T1000 (cell line): Measurements from ENCODE around the gene ELK4.
A peak's percentile ranks its signal among the peaks of the same experiment; 100 is the strongest.

Experiments used
- DNase-seq: peaks from one replicate; lab custom pipeline; 2025; ENCODE audit warnings: mixed read lengths; lab: John Stamatoyannopoulos, UW

Gene ELK4

GRCh38 chr1:205631768-205632668 is at the start of gene ELK4:
TSS of gene ELK4 (minus strand) at chr1:205632011. CDS start at chr1:205623882, 8,129 bp downstream.
- peak; percentile 96 for DNase-seq

- DNase-seq: no peak
Observed at GRCh38 chr1:205681364-205681763, 49.6 kb upstream of the ELK4 start.

GRCh38 chr1:205680073-205680851 is 48.5 kb upstream of the ELK4 start, which contains the start of gene SLC45A3:
TSS of gene SLC45A3 (minus strand) at chr1:205680509. CDS start at chr1:205664656, 15,853 bp downstream.
- peak; percentile 33 for DNase-seq

- no peak for DNase-seq
Observed at GRCh38 chr1:205678286-205679111, 46.7 kb upstream of the ELK4 start.

- no peak for DNase-seq
Observed at GRCh38 chr1:205677167-205677566, 45.4 kb upstream of the ELK4 start.

GRCh38 chr1:205676597-205676996 is 44.8 kb upstream of the ELK4 start:
- no peak for DNase-seq

- no peak for DNase-seq
Observed at GRCh38 chr1:205676002-205676401, 44.2 kb upstream of the ELK4 start.

GRCh38 chr1:205675247-205675646 is 43.4 kb upstream of the ELK4 start:
- DNase-seq: no peak

GRCh38 chr1:205672970-205673369 is 41.2 kb upstream of the ELK4 start:
- no peak for DNase-seq

GRCh38 chr1:205672395-205672889 is 40.6 kb upstream of the ELK4 start:
- DNase-seq: no peak

- no peak for DNase-seq
Observed at GRCh38 chr1:205670611-205671430, 39.0 kb upstream of the ELK4 start.

GRCh38 chr1:205670150-205670446 is 38.3 kb upstream of the ELK4 start:
- no peak for DNase-seq

- no peak for DNase-seq
Observed at GRCh38 chr1:205669341-205670149, 37.7 kb upstream of the ELK4 start.

GRCh38 chr1:205668951-205669340 is 37.1 kb upstream of the ELK4 start:
- no peak for DNase-seq

GRCh38 chr1:205667909-205668643 is 36.3 kb upstream of the ELK4 start:
- no peak for DNase-seq

GRCh38 chr1:205666372-205667166 is 34.8 kb upstream of the ELK4 start:
- no peak for DNase-seq

- DNase-seq: no peak
Observed at GRCh38 chr1:205665201-205666045, 33.6 kb upstream of the ELK4 start.
